Esophagus muscularis mucosa (tissue), 4 donors: ENCODE data around the gene BAK1. TPM values are rescaled to one million over a fixed set of nuclear protein-coding genes. Genes with fewer than 3 reads are reported as not detected.

Experiments used
- DNase-seq: peaks from one replicate; pipeline ENCODE4 v3.0.0-alpha.2; 2017; ENCODE audit errors: extremely low spot score
- H3K27ac ChIP-seq, 4 donors: fragments of 200-600 bp; sonication (generic); replicated peaks in 1 of 4; 1 replicate in 3 of 4; 2 replicates in 1 of 4; pipeline ENCODE4 v1.5.1; 2016 to 2019; ENCODE audit warnings: mild to moderate bottlenecking in 1 of 4
- H3K27me3 ChIP-seq, 4 donors: fragments of 200-600 bp; sonication (generic); one replicate each; pipeline versions ENCODE4 v1.5.1 to v1.6.0; 2016 to 2019
- H3K36me3 ChIP-seq, 4 donors: fragments of 200-600 bp; sonication (generic); one replicate each; pipeline ENCODE4 v1.5.1; 2016 to 2019
- H3K4me1 ChIP-seq, 4 donors: fragments of 200-600 bp; sonication (generic); one replicate each; pipeline ENCODE4 v1.5.1; 2016 to 2019
- H3K4me3 ChIP-seq, 4 donors: fragments of 200-600 bp; sonication (generic); 1 replicate in 2 of 4; 2 replicates in 2 of 4; pipeline ENCODE4 v1.5.1; 2016 to 2019; ENCODE audit warnings: mild to moderate bottlenecking in 4 of 4, moderate library complexity in 1 of 4
- H3K9me3 ChIP-seq, 4 donors: fragments of 200-600 bp; sonication (generic); 1 replicate in 3 of 4; 2 replicates in 1 of 4; pipeline ENCODE4 v1.5.1; 2016 to 2019
- EP300 ChIP-seq: sonication (generic); formaldehyde crosslinking; IDR thresholded peaks from one replicate; pipeline ENCODE4 v1.6.1; 2017; ENCODE audit warnings: antibody characterized with exemption
- POLR2A ChIP-seq: fragments of 450-650 bp; IDR thresholded peaks from one replicate; pipeline ENCODE4 v1.6.1; 2017; ENCODE audit warnings: antibody characterized with exemption, moderate library complexity, mild to moderate bottlenecking, low read depth
- POLR2AphosphoS5 ChIP-seq, 2 donors: sonication (generic); formaldehyde crosslinking; IDR thresholded peaks; one replicate each; pipeline ENCODE4 v1.6.1; 2017; ENCODE audit warnings: antibody characterized with exemption in 2 of 2
- WGBS: methylation state at CpG from one replicate; pipeline ENCODE4 v1.1.5; 2018; 5-methylcytosine and 5-hydroxymethylcytosine counted together
- intact Hi-C: fragments of 100-400 bp; cut with DNase I; formaldehyde crosslinking; loops from one replicate; pipeline ENCODE4 v1.15.1; 2023
- total RNA-seq, 4 donors: library from RNA; depleted of rRNA; stranded (reverse); fragments of >200 nt; gene quantifications; one replicate each; pipeline versions ENCODE4 v1.1.0 to v1.2.1, GENCODE V29; 2016
- TF ChIP-seq, protein P1 (sequence below), 3 experiments: fragments of 200-600 bp in 2 of 3; fragments of 450-650 bp in 1 of 3; sonication (generic) in 2 of 3; IDR thresholded peaks; one replicate each; pipeline ENCODE4 v1.5.1; 2017 to 2019; ENCODE audit warnings: antibody characterized with exemption in 3 of 3, mild to moderate bottlenecking in 2 of 3, moderate library complexity in 1 of 3

Gene BAK1
- total RNA-seq, 4 donors from 2014 or later, result 9.9 to 13.1 (median 11.7) TPM

DNA sequence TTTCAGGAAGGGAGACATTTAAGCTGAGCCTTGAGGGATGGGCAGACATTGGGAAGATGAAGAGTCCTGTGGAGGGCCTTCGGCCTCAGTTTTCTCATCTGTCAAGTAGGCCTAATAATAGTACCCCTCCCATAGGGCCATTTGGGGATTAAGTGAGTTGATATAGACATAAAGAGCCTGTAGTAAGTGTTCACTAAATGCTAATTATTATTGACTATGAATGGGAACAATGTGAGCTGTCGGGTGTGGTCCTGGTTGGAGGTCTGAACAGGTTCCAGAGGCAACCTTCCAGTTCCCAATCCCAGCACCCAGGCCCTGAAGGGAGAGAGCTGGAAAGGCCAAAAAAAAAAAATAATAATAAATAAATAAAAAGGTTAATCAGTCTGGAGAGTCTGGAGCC, 26.6 kb upstream of the BAK1 start:
- WGBS, result 93% methylated on average over 2 of the region's 2 CpGs
- intact Hi-C loops, result no loop called here
- H3K27me3 ChIP-seq, result peaks cover 0 to 8% (median 0%) of the 10 kb centered on the region in 4 donors
- no peak overlapping the region for H3K4me3 ChIP-seq
- no peak overlapping the region for H3K27ac ChIP-seq
- DNase-seq, result no peak
- no peaks in the 10 kb centered on the region for H3K36me3 ChIP-seq
- H3K9me3 ChIP-seq, result no peaks in the 10 kb centered on the region
- TF ChIP-seq, protein P1, sequence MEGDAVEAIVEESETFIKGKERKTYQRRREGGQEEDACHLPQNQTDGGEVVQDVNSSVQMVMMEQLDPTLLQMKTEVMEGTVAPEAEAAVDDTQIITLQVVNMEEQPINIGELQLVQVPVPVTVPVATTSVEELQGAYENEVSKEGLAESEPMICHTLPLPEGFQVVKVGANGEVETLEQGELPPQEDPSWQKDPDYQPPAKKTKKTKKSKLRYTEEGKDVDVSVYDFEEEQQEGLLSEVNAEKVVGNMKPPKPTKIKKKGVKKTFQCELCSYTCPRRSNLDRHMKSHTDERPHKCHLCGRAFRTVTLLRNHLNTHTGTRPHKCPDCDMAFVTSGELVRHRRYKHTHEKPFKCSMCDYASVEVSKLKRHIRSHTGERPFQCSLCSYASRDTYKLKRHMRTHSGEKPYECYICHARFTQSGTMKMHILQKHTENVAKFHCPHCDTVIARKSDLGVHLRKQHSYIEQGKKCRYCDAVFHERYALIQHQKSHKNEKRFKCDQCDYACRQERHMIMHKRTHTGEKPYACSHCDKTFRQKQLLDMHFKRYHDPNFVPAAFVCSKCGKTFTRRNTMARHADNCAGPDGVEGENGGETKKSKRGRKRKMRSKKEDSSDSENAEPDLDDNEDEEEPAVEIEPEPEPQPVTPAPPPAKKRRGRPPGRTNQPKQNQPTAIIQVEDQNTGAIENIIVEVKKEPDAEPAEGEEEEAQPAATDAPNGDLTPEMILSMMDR (IDR thresholded peaks at IDR 0.05), result no peak
- no peak for TF ChIP-seq POLR2A
- no peak for TF ChIP-seq EP300
- TF ChIP-seq POLR2AphosphoS5 (IDR thresholded peaks at IDR 0.05), result no peak
- H3K4me1 ChIP-seq, result peaks cover 32 to 42% (median 38%) of the 10 kb centered on the region in 4 donors

DNA sequence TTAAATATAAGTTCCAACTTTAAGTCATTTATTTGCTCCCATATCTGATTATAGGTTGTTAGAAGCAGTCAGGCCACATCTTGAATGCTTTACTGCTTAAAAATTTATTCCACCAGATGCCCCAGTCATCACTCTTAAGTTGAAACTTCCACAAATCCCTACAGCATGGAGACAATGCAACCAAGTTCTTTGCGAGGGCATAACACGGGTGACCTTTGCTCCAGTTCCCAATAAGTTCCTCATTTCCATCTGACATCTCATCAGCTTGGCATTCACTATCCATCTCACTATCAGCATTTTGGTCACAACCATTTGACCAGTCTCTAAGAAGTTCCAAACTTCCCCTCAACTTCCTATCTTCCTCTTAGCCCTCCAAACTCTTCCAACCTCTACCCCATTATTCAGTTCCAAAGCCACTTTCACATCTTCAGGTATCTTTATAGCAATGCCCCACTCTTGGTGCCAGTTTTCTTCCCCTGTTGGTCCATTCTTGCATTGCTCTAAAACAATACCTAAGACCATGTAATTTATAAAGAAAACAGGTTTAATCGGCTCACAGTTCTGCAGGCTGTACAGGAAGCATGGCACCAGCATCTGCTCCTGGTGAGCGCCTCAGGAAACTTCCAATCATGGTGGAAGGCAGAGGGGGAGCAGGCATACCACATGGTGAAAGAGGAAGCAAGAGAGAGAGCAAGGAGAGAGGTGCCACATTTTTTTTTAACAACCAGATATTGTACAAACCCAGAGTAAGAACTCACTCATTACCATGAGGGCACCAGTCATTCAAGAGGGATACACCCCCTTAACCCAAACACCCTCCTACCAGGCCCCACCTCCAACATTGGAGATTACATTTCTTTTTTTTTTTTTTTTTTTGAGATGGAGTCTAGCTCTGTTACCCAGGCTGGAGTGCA, 25.1 kb upstream of the BAK1 start:
- intact Hi-C loops, result no loop called here
- Histone ChIP-seq H3K27ac (no peak overlapping the region), H3K4me3 (no peak overlapping the region), H3K4me1 (peaks cover 20 to 31% (median 25%) of the 10 kb centered on the region in 4 donors), H3K36me3 (no peaks in the 10 kb centered on the region), H3K27me3 (peaks cover 0 to 8% (median 0%) of the 10 kb centered on the region in 4 donors), H3K9me3 (no peaks in the 10 kb centered on the region)
- no peak for DNase-seq
- TF ChIP-seq POLR2AphosphoS5 (IDR thresholded peaks at IDR 0.05), result no peak
- TF ChIP-seq, protein P1 (IDR thresholded peaks at IDR 0.05), result no peak
- no peak for TF ChIP-seq POLR2A
- no peak for TF ChIP-seq EP300
- WGBS, result 91% methylated on average over 4 of the region's 4 CpGs

DNA sequence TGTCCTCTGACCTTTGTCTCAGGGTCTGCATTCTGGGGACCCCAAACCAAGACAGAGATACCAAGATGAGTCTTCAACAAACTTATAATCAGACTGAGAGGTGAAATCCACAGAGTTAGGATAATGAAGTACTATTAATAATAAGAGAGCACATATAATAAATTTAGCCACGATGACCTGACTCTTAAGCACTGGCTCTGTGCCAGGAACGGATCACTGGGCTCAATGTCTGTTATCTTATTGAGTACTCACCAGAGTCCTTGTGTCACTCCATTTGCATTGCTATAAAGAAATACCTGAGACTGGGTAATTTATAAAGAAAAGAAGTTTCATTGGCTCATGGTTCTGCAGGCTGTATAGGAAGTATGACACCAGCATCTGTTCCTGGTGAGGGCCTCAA, 22.1 kb upstream of the BAK1 start:
- peaks cover 0 to 3% (median 1%) of the 10 kb centered on the region in 4 donors for H3K4me1 ChIP-seq
- DNase-seq, result no peak
- intact Hi-C loops, result no loop called here
- 38% methylated on average over 2 of the region's 2 CpGs for WGBS
- H3K9me3 ChIP-seq, result no peaks in the 10 kb centered on the region
- TF ChIP-seq, protein P1 (IDR thresholded peaks at IDR 0.05), result no peak
- TF ChIP-seq POLR2A, result no peak
- TF ChIP-seq POLR2AphosphoS5 (IDR thresholded peaks at IDR 0.05), result no peak
- TF ChIP-seq EP300, result no peak
- no peak overlapping the region for H3K4me3 ChIP-seq
- no peak overlapping the region for H3K27ac ChIP-seq
- no peaks in the 10 kb centered on the region for H3K27me3 ChIP-seq
- no peaks in the 10 kb centered on the region for H3K36me3 ChIP-seq

DNA sequence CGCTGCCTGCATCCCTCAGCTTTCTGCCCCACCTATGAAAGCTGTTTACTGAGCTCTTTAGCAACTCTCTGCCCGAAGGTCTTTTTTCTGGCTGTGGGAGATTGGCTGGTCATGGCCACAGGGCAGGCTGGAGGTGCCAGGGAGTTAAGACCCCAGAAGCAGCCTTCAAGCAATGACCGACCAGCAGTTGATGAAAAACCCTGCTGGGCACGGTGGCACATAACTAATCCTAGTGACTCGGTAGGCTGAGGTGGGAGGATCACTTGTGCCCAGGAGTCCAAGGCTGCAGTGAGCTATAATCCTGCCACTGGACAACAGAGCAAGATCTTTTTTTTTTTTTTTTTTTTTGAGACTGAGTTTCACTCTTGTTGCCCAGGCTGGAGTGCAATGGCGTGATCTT, 20.7 kb upstream of the BAK1 start:
- intact Hi-C loops, result no loop called here
- 86% methylated on average over 5 of the region's 6 CpGs for WGBS
- Histone ChIP-seq H3K4me3 (no peak overlapping the region), H3K27ac (no peak overlapping the region), H3K4me1 (no peaks in the 10 kb centered on the region), H3K27me3 (no peaks in the 10 kb centered on the region), H3K9me3 (no peaks in the 10 kb centered on the region), H3K36me3 (no peaks in the 10 kb centered on the region)
- no peak for DNase-seq
- TF ChIP-seq, protein P1 (IDR thresholded peaks at IDR 0.05), result no peak
- no peak for TF ChIP-seq POLR2A
- no peak for TF ChIP-seq POLR2AphosphoS5 (IDR thresholded peaks at IDR 0.05)
